Measurements from ENCODE around the gene EPHX1.
"Not testable (repeated sequence)": the region's sequence is repeated elsewhere in the genome, so short reads cannot be mapped to it uniquely, and the experiment has no call there.

Gene EPHX1

DNA sequence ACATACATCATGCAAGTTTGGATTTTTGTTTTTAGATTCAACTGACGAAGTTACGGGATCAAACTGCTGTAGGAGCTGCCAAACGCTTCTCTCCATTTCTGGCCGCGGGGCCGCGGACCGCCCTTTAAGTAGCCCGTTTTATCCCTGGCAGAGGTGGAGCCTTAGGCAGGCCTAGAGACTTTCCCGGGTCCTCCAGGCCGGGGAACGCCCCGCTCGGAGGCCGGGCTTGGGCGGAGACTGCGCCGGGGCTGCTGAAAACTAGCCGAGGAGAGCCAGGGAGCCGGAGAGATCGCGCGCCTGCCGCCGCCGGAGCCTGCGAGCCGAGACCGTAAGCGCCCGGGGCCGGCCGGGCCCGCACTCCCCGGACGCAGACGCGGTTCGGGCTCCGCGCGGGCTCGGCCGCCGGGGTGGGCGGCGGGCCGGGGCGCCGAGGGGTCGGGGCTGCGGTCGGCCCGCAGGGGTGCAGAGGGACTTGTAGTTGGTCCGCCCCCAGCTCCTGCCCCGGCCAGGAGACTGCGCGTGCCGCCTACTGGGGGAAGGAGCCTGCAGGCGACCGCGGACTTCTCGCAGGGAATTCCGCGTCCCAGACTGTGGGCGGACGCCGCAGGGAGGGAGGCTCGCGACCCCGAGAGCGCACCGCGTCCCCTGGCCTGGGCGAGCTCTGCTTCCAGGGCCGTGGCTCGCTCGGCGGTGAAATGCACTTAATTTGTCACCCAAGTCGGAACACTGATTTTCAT, at the start of gene EPHX1:
Gene EPHX1, plus strand, starts transcription at position 283 of the 737 bp plus-strand sequence. CDS start 18,606 bp downstream, outside the sequence.
- DNase-seq (ENCODE audit: low read depth), result peak; percentile 79
- peak within 1 kb of the TSS; percentile 61 for H3K4me3 ChIP-seq (ENCODE audit: control insufficient read depth, low read depth, low read length)
- TF ChIP-seq, protein P1, sequence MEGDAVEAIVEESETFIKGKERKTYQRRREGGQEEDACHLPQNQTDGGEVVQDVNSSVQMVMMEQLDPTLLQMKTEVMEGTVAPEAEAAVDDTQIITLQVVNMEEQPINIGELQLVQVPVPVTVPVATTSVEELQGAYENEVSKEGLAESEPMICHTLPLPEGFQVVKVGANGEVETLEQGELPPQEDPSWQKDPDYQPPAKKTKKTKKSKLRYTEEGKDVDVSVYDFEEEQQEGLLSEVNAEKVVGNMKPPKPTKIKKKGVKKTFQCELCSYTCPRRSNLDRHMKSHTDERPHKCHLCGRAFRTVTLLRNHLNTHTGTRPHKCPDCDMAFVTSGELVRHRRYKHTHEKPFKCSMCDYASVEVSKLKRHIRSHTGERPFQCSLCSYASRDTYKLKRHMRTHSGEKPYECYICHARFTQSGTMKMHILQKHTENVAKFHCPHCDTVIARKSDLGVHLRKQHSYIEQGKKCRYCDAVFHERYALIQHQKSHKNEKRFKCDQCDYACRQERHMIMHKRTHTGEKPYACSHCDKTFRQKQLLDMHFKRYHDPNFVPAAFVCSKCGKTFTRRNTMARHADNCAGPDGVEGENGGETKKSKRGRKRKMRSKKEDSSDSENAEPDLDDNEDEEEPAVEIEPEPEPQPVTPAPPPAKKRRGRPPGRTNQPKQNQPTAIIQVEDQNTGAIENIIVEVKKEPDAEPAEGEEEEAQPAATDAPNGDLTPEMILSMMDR (conservative IDR thresholded peaks at IDR 0.05; ENCODE audit: control insufficient read depth, insufficient read depth, low read depth, low read length), result no peak

DNA sequence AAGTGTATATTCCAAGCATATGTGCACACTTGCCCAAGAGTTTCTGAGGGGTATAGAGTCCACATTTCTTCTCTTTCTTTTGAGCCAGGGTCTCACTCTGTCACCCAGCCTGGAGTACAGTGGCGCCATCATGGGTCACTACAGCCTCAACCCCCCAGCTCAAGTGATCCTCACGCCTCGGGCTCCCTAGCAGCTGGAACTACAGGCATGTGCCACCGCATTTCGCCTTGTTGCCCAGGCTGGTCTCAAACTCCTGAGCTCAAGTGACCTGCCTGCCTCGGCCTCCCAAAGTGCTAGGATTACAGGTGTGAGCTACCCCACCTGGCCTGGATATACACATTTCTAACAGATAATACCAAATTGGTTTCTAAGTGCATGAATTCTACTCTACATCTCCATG, 49.4 kb upstream of the EPHX1 start:
- DNase-seq (ENCODE audit: low read depth), result no peak
- TF ChIP-seq, protein P1 (conservative IDR thresholded peaks at IDR 0.05; ENCODE audit: control insufficient read depth, insufficient read depth, low read depth, low read length), result no peak
- H3K4me3 ChIP-seq (ENCODE audit: control insufficient read depth, low read depth, low read length), result no peak overlapping the region

DNA sequence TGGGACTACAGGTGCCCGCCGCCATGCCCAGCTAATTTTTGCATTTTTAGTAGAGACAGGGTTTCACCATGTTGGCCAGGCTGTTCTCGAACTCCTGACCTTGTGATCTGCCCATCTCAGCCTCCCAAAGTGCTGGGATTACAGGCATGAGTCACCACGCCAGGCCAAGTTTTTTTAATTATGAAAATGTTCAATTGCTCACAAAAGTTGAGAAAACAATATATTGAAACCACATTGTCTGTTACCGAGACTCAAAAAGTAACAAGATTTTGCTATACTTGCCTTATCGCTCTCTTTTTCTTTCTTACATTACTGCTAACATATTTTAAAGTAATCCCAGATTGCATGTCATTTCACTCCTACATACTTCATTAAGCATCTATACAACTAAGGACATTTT, 48.5 kb upstream of the EPHX1 start:
- H3K4me3 ChIP-seq (ENCODE audit: control insufficient read depth, low read depth, low read length), result not testable (repeated sequence)
- DNase-seq (ENCODE audit: low read depth), result peak; percentile 67

DNA sequence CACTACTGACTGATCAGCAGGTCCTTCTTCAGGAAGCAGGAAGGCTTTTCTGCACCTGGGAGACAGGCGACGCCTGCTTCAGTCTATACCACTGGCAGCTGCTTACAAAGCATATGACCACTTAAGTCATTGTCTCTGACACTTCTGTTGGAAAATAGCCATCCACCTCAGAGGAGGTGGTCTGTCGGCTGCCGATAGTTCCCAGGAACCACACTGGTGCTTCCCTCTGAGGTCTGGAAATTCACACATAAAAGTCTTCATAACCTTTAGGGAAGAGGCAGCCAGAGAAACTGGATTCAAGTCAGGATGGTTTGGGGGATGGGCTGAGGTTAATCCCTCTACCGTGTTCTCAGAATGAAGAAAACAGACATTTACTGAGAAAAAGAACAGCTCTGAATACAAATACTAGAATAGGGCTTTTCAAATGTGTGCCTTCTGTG, 47.9 kb upstream of the EPHX1 start:
- no peak overlapping the region for H3K4me3 ChIP-seq (ENCODE audit: control insufficient read depth, low read depth, low read length)
- peak; percentile 52 for DNase-seq (ENCODE audit: low read depth)
- TF ChIP-seq, protein P1 (conservative IDR thresholded peaks at IDR 0.05; ENCODE audit: control insufficient read depth, insufficient read depth, low read depth, low read length), result no peak

DNA sequence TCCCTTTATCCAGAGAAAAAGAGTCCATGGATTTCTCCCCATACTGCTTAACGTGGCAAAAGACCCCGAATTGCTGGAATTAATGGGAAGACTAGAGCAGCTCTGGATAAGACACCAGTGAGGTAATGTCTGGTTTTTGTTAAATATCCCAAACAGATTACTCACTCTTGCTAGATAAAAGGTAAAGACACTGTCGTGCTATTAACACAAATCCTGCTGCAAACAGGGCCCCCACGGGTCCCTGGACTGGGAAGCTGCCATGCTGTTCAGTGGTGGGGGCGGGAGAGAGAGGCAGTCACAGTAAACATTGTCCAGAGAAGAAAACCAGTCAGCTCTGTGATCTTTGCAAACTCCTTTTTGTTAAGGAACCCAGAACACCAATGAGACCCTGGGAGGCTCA, 47.5 kb upstream of the EPHX1 start:
- DNase-seq (ENCODE audit: low read depth), result peak; percentile 52
- H3K4me3 ChIP-seq (ENCODE audit: control insufficient read depth, low read depth, low read length), result no peak overlapping the region
- TF ChIP-seq, protein P1 (conservative IDR thresholded peaks at IDR 0.05; ENCODE audit: control insufficient read depth, insufficient read depth, low read depth, low read length), result no peak

DNA sequence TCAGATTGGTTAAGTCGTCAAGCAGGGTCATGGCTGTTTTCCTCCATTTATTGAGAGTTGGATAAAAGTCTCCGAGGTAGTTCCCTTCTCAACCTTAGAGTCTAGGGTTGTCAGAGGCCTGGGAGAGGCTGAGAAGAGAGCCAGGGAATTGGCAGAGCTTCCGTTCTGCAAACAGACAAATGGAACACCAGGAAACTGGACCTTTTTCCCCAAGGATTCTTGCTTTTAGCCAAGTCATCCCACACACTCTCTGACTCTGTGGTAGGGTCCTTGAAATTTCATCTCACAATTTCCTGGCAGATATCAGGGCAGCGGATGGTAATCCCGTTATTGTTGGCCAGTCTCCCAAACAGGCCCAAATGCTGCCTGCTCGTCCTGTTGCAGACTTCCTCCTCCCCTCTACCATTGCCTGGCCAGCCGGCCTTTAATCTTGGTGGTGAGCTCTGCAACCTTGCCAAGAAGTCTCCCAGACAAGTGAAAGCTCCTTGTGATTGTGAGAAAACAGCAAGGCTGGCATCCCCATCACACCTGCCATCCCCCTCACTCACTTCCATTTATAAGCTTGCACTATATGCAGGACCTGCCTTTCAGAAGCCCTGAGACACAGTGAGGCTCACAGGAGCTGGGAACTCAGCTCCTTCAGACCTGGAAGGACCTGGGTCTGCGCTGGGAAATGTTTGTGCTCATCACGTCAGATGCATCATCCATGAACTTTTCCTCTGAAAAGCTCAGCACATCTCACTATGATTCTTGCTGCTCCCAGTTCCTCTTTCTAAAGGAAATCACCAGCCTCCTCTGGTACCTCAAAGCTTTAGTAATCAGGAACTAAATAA, 46.0 kb upstream of the EPHX1 start:
- H3K4me3 ChIP-seq (ENCODE audit: control insufficient read depth, low read depth, low read length), result no peak overlapping the region
- TF ChIP-seq, protein P1 (conservative IDR thresholded peaks at IDR 0.05; ENCODE audit: control insufficient read depth, insufficient read depth, low read depth, low read length), result no peak
- DNase-seq (ENCODE audit: low read depth), result peak; percentile 81

Data from fibroblast of mammary gland (primary cell).